A549 (cell line): ENCODE measurements around the gene MTF2. TPM values are rescaled to one million over a fixed set of nuclear protein-coding genes. Genes with fewer than 3 reads are reported as not detected.
A peak's percentile ranks its signal among the peaks of the same experiment; 100 is the strongest.

Experiments
- ATAC-seq, 2 experiments: fragments of 200-7000 bp in 1 of 2; fragments of >200 bp in 1 of 2; cut with Nextera tagmentation in 1 of 2; cut with Tn5 transposase in 1 of 2; 3 replicates each; pipeline versions ENCODE4 v1.8.0 to v1.9.1; 2018 to 2020; ENCODE audit warnings: mild to moderate bottlenecking in 1 of 2, moderate library complexity in 1 of 2
- CTCF ChIA-PET: fragments of 300-600 bp; sonication (Branson Sonifier 250); formaldehyde crosslinking; extraction: SDS; loops from one replicate; lab custom pipeline; 2021; ENCODE audit warnings: antibody characterized with exemption, inconsistent platforms; lab: Yijun Ruan, JAX
- POLR2A ChIA-PET: fragments of 350-600 bp; formaldehyde crosslinking; extraction: SDS; loops from one replicate; lab custom pipeline; 2021; ENCODE audit warnings: antibody characterized with exemption, inconsistent platforms; lab: Yijun Ruan, JAX
- DNase-seq, 2 experiments: peaks; one replicate each; pipeline versions ENCODE4 v3.0.0 to v3.0.0-alpha.2; 2011 to 2016; ENCODE audit warnings: low read depth in 1 of 2, low spot score in 1 of 2
- FAIRE-seq: peaks from 2 replicates; lab custom pipeline; 2011; peaks lifted over from hg19 to GRCh38; lab: Jason Lieb, UNC
- H3K27ac ChIP-seq, 2 experiments: fragments of >200 bp; sonication (Bioruptor Twin); formaldehyde crosslinking; 3 replicates each; pipeline ENCODE4 v1.5.1; 2016 to 2017
- H3K4me1 ChIP-seq: fragments of >200 bp; sonication (Bioruptor Twin); formaldehyde crosslinking; 3 replicates; pipeline ENCODE4 v1.6.1; 2016
- H3K4me2 ChIP-seq: fragments of >200 bp; sonication (Bioruptor Twin); formaldehyde crosslinking; 3 replicates; pipeline ENCODE4 v1.6.1; 2016
- H3K4me3 ChIP-seq: fragments of >200 bp; sonication (Bioruptor Twin); formaldehyde crosslinking; 3 replicates; pipeline ENCODE4 v1.5.1; 2016
- H3K9me3 ChIP-seq: fragments of >200 bp; sonication (Bioruptor Twin); formaldehyde crosslinking; 3 replicates; pipeline ENCODE4 v1.6.1; 2016
- CEBPB ChIP-seq, 2 experiments: fragments of >200 bp in 1 of 2; sonication (Bioruptor Twin) in 1 of 2; formaldehyde crosslinking in 1 of 2; IDR thresholded peaks; 2 replicates each; pipeline ENCODE4 v1.6.1; 2012 to 2016
- CHD2 ChIP-seq: fragments of 150-350 bp; IDR thresholded peaks from 2 replicates; pipeline ENCODE4 v1.6.1; 2014; ENCODE audit warnings: low read length; ENCODE audit not compliant: partially characterized antibody
- FOSB ChIP-seq: fragments of 250-450 bp; sonication (Bioruptor Pico); IDR thresholded peaks from 2 replicates; pipeline ENCODE4 v1.5.0; 2020; ENCODE audit warnings: mild to moderate bottlenecking, moderate library complexity
- FOXS1 ChIP-seq: fragments of 250-450 bp; sonication (Bioruptor Pico); IDR thresholded peaks from 2 replicates; pipeline ENCODE4 v1.5.0; 2020; ENCODE audit warnings: mild to moderate bottlenecking, moderate library complexity
- KDM1A ChIP-seq: fragments of 200-600 bp; sonication (generic); IDR thresholded peaks from 2 replicates; pipeline ENCODE4 v1.6.1; 2016; ENCODE audit warnings: low read depth, mild to moderate bottlenecking
- POLR2A ChIP-seq: IDR thresholded peaks from 2 replicates; pipeline ENCODE4 v1.6.1; 2012; ENCODE audit warnings: mild to moderate bottlenecking, low read length
- POLR2AphosphoS2 ChIP-seq: conservative IDR thresholded peaks from 2 replicates; pipeline ENCODE4 v1.6.1; 2012; ENCODE audit warnings: low read length, improper control_type of control experiment, inconsistent platforms
- RAD21 ChIP-seq, 2 experiments: fragments of >200 bp in 1 of 2; sonication (Bioruptor Twin) in 1 of 2; formaldehyde crosslinking in 1 of 2; IDR thresholded peaks in 1 of 2; conservative IDR thresholded peaks in 1 of 2; 2 replicates in 1 of 2; 3 replicates in 1 of 2; pipeline ENCODE4 v1.6.1; 2012 to 2018; ENCODE audit warnings: inconsistent platforms in 1 of 2
- SREBF2 ChIP-seq: fragments of 450-650 bp; IDR thresholded peaks from 2 replicates; pipeline ENCODE4 v1.6.1; 2014; ENCODE audit warnings: mild to moderate bottlenecking, moderate library complexity
- TFCP2L1 ChIP-seq: fragments of 250-450 bp; sonication (Bioruptor Pico); IDR thresholded peaks from 2 replicates; pipeline ENCODE4 v1.5.0; 2021; ENCODE audit warnings: mild to moderate bottlenecking
- TP53 ChIP-seq: fragments of 250-450 bp; sonication (Bioruptor Pico); IDR thresholded peaks from 2 replicates; pipeline ENCODE4 v1.5.0; 2021; ENCODE audit warnings: mild to moderate bottlenecking, moderate library complexity
- ZC3H11A ChIP-seq: fragments of 450-650 bp; IDR thresholded peaks from 2 replicates; pipeline ENCODE4 v1.6.1; 2014; ENCODE audit warnings: antibody characterized with exemption, mild to moderate bottlenecking
- ZSCAN20 ChIP-seq: fragments of 250-450 bp; sonication (Bioruptor Pico); IDR thresholded peaks from 2 replicates; pipeline ENCODE4 v1.8.0; 2022; ENCODE audit warnings: mild to moderate bottlenecking, moderate library complexity
- WGBS: methylation state at CpG from one replicate; pipeline ENCODE4 v1.1.6; 2017; ENCODE audit errors: missing lambda C conversion rate; 5-methylcytosine and 5-hydroxymethylcytosine counted together
- polyA plus RNA-seq, 4 experiments: library from polyadenylated mRNA; depleted of rRNA in 3 of 4; stranded (reverse); fragments of >200 nt; fragmentation: RNase III in 1 of 4; extraction: RNeasy Plus Mini Kit Qiagen cat#74134 plus additional on column Dnase treatment in 1 of 4; gene quantifications; 2 replicates in 3 of 4; 3 replicates in 1 of 4; pipeline ENCODE4 v1.2.3, GENCODE V29; 2011 to 2017
- TF ChIP-seq, protein P1 (sequence below): fragments of >200 bp; sonication (Bioruptor Twin); formaldehyde crosslinking; IDR thresholded peaks from 3 replicates; pipeline ENCODE4 v1.6.1; 2016
- TF ChIP-seq, protein P2 (sequence below): fragments of 150-350 bp; IDR thresholded peaks from 2 replicates; pipeline ENCODE4 v1.6.1; 2014; ENCODE audit warnings: low read depth, mild to moderate bottlenecking, low read length
- TF ChIP-seq, protein P3 (sequence below): IDR thresholded peaks from 2 replicates; pipeline ENCODE4 v1.6.1; 2012

MTF2 gene
- polyA plus RNA-seq, 2 of the 4 experiments (the other 2 are of a cell fraction), result 14.3 to 31.2 TPM

DNA sequence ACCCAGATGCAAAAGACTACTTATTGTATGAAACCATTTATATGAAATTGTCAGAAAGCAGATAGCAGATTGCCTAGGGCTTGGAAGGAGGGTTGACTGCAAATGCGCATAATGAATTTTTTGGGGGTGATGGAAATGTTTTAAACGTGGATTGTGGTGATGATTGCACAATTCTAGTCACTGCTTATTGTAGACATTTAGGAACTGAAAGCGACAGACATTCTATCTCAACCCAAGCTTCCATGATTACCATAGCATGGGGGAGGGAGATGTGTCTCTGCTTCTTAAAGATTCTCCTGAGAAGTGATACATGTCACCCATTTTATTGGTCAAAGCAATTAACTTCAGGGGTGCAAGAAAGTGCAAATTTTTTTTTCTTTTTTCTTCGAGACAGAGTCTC lies 2.8 kb upstream of the MTF2 start:
- FAIRE-seq (no peak), ATAC-seq (no peak), DNase-seq (no peak)
- 75% methylated on average over 4 of the region's 4 CpGs for WGBS
- Histone ChIP-seq H3K4me2 (no peak overlapping the region), H3K4me3 (no peak overlapping the region), H3K4me1 (peaks cover 13% of the 10 kb centered on the region; the same call in 2 of the 3 replicates), H3K9me3 (no peaks in the 10 kb centered on the region)
- CTCF ChIA-PET, result no interaction called here
- POLR2A ChIA-PET, result no interaction called here
- no peak for TF ChIP-seq SREBF2
- TF ChIP-seq KDM1A, result no peak
- no peak for TF ChIP-seq RAD21 (conservative IDR thresholded peaks at IDR 0.05 in 1 of 2, IDR thresholded peaks at IDR 0.05 in 1 of 2)
- TF ChIP-seq CEBPB (IDR thresholded peaks at IDR 0.05), result 0 out of 4 replicates have a peak, but pooled peaks of 1 of the 2 experiments have one; percentile 7
- TF ChIP-seq FOSB, result no peak
- TF ChIP-seq, protein P1, sequence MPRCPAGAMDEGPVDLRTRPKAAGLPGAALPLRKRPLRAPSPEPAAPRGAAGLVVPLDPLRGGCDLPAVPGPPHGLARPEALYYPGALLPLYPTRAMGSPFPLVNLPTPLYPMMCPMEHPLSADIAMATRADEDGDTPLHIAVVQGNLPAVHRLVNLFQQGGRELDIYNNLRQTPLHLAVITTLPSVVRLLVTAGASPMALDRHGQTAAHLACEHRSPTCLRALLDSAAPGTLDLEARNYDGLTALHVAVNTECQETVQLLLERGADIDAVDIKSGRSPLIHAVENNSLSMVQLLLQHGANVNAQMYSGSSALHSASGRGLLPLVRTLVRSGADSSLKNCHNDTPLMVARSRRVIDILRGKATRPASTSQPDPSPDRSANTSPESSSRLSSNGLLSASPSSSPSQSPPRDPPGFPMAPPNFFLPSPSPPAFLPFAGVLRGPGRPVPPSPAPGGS, result no peak
- TF ChIP-seq, all 56 proteins: peak for 1
- H3K27ac ChIP-seq, result no peak overlapping the region

DNA sequence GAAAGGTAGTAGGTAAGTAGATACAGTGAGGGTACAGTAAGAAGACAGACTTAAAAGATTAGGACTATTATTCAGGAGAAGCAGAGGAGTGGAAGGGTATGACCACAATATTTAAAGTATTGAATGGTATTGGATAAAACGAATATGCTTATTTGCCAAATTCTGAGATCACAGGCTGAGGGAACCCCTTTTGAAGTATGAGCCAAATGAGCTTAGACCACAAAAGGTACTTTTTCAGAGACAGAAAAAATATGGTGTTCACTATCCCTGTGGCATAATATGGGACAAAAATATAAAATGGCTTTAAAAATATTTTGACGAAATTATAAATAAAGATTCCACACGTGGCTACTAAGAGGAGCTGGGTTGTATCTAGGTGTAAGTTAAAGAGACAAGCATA lies 880 bp upstream of the MTF2 start:
- 23% methylated on average over 3 of the region's 3 CpGs for WGBS

DNA sequence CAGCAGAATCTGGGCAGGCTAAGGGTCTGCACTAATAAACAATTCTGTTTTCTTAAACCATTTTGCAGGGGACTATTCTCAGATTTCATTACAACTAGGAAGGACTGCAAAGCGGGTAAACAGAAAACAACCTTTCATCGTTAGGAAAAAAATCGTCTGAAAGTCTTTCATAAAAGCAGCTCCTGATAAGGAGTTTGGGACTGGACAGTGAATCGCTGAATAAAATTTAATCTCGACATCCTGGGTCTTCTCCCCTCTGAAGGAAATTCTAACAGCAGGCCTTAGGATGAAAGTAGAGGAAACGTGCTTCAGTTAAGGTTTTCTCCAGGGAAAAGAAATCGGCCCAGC lies 471 bp upstream of the MTF2 start:
- CTCF ChIA-PET, result interaction anchor here (0.7 to 1.0 kb wide), 3 partner anchors 11 to 16 kb away, joined by 3 to 6 read pairs (median 3); no protein-coding TSS in a partner anchor
- Histone ChIP-seq H3K27ac (peak overlapping the region; percentile 85 to 96), H3K4me1 (peaks cover 19% of the 10 kb centered on the region; the same call in 2 of the 3 replicates)
- ATAC-seq (0 out of 6 replicates have a peak, but pooled peaks of 1 of the 2 experiments have one; percentile 4), FAIRE-seq (no peak)
- TF ChIP-seq CEBPB (IDR thresholded peaks at IDR 0.05) (no peak), POLR2A (no peak), KDM1A (no peak), FOXS1 (CRISPR knock-in tag) (no peak)
- TF ChIP-seq, protein P2, sequence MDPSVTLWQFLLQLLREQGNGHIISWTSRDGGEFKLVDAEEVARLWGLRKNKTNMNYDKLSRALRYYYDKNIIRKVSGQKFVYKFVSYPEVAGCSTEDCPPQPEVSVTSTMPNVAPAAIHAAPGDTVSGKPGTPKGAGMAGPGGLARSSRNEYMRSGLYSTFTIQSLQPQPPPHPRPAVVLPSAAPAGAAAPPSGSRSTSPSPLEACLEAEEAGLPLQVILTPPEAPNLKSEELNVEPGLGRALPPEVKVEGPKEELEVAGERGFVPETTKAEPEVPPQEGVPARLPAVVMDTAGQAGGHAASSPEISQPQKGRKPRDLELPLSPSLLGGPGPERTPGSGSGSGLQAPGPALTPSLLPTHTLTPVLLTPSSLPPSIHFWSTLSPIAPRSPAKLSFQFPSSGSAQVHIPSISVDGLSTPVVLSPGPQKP, result no peak
- TF ChIP-seq, all 56 proteins: peak for 0
- DNase-seq, result no peak
- H3K9me3 ChIP-seq, result no peaks in the 10 kb centered on the region
- WGBS, result 3% methylated on average over 7 of the region's 7 CpGs
- POLR2A ChIA-PET, result interaction anchor here (1.0 to 2.5 kb wide), 9 partner anchors 9 to 267 kb away, joined by 3 to 13 read pairs (median 5); partner anchors contain the start of genes DIPK1A and DR1
- peak overlapping the region; percentile 86 for H3K4me3 ChIP-seq
- H3K4me2 ChIP-seq, result peak overlapping the region; percentile 90

More for the DNA sequence above, 880 bp upstream of the MTF2 start:
- DNase-seq, result no peak
- H3K4me1 ChIP-seq, result peaks cover 19% of the 10 kb centered on the region; the same call in 2 of the 3 replicates
- ChIA-PET CTCF (interaction anchor here (0.7 to 1.0 kb wide), 3 partner anchors 11 to 16 kb away, joined by 3 to 6 read pairs (median 3); no protein-coding TSS in a partner anchor), POLR2A (interaction anchor here (1.3 to 2.4 kb wide), 5 partner anchors 9 to 116 kb away, joined by 3 to 13 read pairs (median 6); partner anchors contain the start of gene DIPK1A)
- peak overlapping the region; percentile 90 for H3K4me2 ChIP-seq
- H3K4me3 ChIP-seq, result peak overlapping the region; percentile 86
- FAIRE-seq, result no peak
- H3K27ac ChIP-seq, result peak overlapping the region; percentile 85 to 96
- ATAC-seq, result no peak
- no peaks in the 10 kb centered on the region for H3K9me3 ChIP-seq
- TF ChIP-seq ZSCAN20 (CRISPR knock-in tag) (no peak), POLR2AphosphoS2 (no peak), TFCP2L1 (CRISPR knock-in tag) (no peak)

DNA sequence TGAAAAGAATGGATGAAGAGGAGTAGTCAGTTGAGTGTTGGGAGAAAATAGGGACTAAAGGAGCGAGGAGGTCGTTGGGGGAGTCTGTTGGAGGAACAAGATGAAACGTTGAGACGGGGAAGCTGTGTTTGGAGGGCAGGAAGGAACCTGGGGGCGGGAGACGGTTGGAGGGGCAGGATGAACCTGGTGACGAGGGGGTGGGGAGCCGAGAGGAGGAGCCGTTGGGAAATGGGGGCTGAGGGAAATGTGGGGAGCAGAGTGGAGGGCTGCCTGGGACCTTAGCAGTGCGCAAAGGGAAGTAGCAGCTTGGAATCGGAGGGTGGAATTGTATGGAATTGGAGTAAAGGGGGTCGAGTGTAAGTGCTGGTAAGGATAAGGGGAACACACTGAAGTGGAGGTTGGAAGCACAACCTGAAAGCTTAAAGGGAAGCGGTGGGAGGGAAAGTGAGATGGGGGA lies 630 bp downstream of the MTF2 start:
- POLR2A ChIA-PET, result interaction anchor here (0.6 to 2.5 kb wide), 10 partner anchors 10 to 266 kb away, joined by 3 to 13 read pairs (median 7); partner anchors contain the start of genes DIPK1A, DR1 and RPL5
- peaks cover 19% of the 10 kb centered on the region; the same call in 2 of the 3 replicates for H3K4me1 ChIP-seq

More for the DNA sequence above, 630 bp downstream of the MTF2 start:
- peak overlapping the region; percentile 88 to 96 for H3K27ac ChIP-seq
- CTCF ChIA-PET, result interaction anchor here (0.6 to 1.7 kb wide), 7 partner anchors 17 to 243 kb away, joined by 3 to 5 read pairs (median 3); no protein-coding TSS in a partner anchor
- WGBS, result 2% methylated on average over 12 of the region's 13 CpGs
- no peak for FAIRE-seq
- no peaks in the 10 kb centered on the region for H3K9me3 ChIP-seq
- H3K4me3 ChIP-seq, result peak overlapping the region; percentile 86
- TF ChIP-seq CHD2 (no peak), ZSCAN20 (CRISPR knock-in tag) (no peak), TP53 (CRISPR knock-in tag) (no peak), ZC3H11A (no peak)
- TF ChIP-seq, protein P3, sequence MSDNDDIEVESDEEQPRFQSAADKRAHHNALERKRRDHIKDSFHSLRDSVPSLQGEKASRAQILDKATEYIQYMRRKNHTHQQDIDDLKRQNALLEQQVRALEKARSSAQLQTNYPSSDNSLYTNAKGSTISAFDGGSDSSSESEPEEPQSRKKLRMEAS, result no peak
- no peak for DNase-seq
- peak; percentile 28 to 57; a peak in 4 of 6 replicates for ATAC-seq
- peak overlapping the region; percentile 84 for H3K4me2 ChIP-seq
